ENCODE data around the gene CAMK1. TPM values are rescaled to one million over a fixed set of nuclear protein-coding genes. Genes with fewer than 3 reads are reported as not detected.

Gene CAMK1
- total RNA-seq, 1 donor from 2014 or later, result 17.1 TPM

DNA sequence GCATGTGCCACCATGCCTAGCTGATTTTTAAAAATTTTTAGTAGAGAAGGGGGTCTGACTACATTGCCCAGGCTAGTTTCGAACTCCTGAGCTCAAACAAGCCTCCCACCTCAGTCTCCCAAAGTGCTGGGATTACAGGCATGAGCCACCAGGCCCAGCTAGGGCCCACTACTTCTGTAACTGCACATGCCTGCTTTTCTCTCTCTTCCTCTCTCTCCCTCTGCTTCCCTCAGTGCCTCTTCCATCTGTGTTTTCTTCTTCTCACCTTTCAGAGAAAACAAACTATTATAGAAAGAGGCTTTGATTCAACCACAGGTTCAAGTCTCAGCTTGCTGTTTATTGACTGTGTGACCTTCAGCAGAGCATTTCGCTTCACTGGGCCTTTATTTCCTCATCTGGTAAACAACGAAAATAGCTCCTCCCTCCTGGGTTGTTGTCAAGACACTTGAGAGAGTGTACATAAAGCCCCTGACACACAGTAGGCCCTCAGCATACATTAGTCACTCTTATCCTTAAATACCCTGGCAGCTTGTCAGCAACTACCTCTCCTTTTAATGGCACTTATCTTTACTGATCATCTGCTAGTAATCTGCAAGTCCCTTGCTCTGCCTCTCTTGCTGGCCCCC lies 12.3 kb upstream of the CAMK1 start:
- Mint-ChIP-seq H3K36me3 (ENCODE audit: insufficient read depth) (peaks cover 17% of the 10 kb centered on the region), H3K27ac (no peak overlapping the region), H3K4me1 (ENCODE audit: low read depth) (no peaks in the 10 kb centered on the region)

GRCh38 chr3:9781551-9781950 lies 11.8 kb upstream of the CAMK1 start:
- no peak for DNase-seq (ENCODE audit: low spot score, unreplicated experiment)
- TF ChIP-seq CTCF (IDR thresholded peaks at IDR 0.05; ENCODE audit: unreplicated experiment), result no peak
- H3K27me3 Mint-ChIP-seq, result no peaks in the 10 kb centered on the region
- no peaks in the 10 kb centered on the region for H3K9me3 Mint-ChIP-seq (ENCODE audit: low read depth)
- no peaks in the 10 kb centered on the region for H3K4me1 Mint-ChIP-seq (ENCODE audit: low read depth)
- peaks cover 13% of the 10 kb centered on the region for H3K36me3 Mint-ChIP-seq (ENCODE audit: insufficient read depth)
- H3K27ac Mint-ChIP-seq, result no peak overlapping the region
- H3K4me3 Mint-ChIP-seq (ENCODE audit: low read depth), result no peak overlapping the region

More for the DNA sequence above, 12.3 kb upstream of the CAMK1 start:
- H3K9me3 Mint-ChIP-seq (ENCODE audit: low read depth), result no peaks in the 10 kb centered on the region
- no peaks in the 10 kb centered on the region for H3K27me3 Mint-ChIP-seq
- TF ChIP-seq CTCF (IDR thresholded peaks at IDR 0.05; ENCODE audit: unreplicated experiment), result no peak
- H3K4me3 Mint-ChIP-seq (ENCODE audit: low read depth), result no peak overlapping the region
- no peak for DNase-seq (ENCODE audit: low spot score, unreplicated experiment)

GRCh38 chr3:9780910-9781309 lies 11.2 kb upstream of the CAMK1 start:
- no peak overlapping the region for H3K4me3 Mint-ChIP-seq (ENCODE audit: low read depth)
- DNase-seq (ENCODE audit: low spot score, unreplicated experiment), result no peak
- H3K27ac Mint-ChIP-seq, result no peak overlapping the region
- TF ChIP-seq CTCF (IDR thresholded peaks at IDR 0.05; ENCODE audit: unreplicated experiment), result no peak
- no peaks in the 10 kb centered on the region for H3K4me1 Mint-ChIP-seq (ENCODE audit: low read depth)
- no peaks in the 10 kb centered on the region for H3K9me3 Mint-ChIP-seq (ENCODE audit: low read depth)
- H3K36me3 Mint-ChIP-seq (ENCODE audit: insufficient read depth), result peaks cover 10% of the 10 kb centered on the region
- no peaks in the 10 kb centered on the region for H3K27me3 Mint-ChIP-seq

DNA sequence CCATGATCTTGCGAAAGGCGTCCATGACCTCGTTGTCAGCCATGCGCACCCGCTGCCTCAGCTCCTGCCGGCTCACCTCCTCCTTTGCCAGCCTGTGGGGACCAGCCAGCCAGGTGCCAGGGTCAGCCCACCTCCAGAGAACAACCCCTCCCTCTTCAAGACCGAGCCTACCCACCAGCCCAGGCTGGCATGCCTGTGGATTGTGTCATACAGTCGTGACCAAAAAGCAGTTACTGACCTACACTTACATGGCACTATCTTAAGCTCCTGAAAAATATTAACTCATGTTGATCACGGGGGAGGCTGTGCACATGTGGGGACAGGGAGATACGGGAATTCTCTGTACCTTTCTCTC lies 10.7 kb upstream of the CAMK1 start:
- DNase-seq (ENCODE audit: low spot score, unreplicated experiment), result no peak
- H3K9me3 Mint-ChIP-seq (ENCODE audit: low read depth), result no peaks in the 10 kb centered on the region
- H3K27me3 Mint-ChIP-seq, result no peaks in the 10 kb centered on the region
- H3K36me3 Mint-ChIP-seq (ENCODE audit: insufficient read depth), result peaks cover 7% of the 10 kb centered on the region
- TF ChIP-seq CTCF (IDR thresholded peaks at IDR 0.05; ENCODE audit: unreplicated experiment), result no peak
- no peak overlapping the region for H3K27ac Mint-ChIP-seq
- H3K4me3 Mint-ChIP-seq (ENCODE audit: low read depth), result no peak overlapping the region
- H3K4me1 Mint-ChIP-seq (ENCODE audit: low read depth), result no peaks in the 10 kb centered on the region

- no peak overlapping the region for H3K4me3 Mint-ChIP-seq (ENCODE audit: low read depth)
- TF ChIP-seq CTCF (IDR thresholded peaks at IDR 0.05; ENCODE audit: unreplicated experiment), result no peak
- DNase-seq (ENCODE audit: low spot score, unreplicated experiment), result no peak
- H3K4me1 Mint-ChIP-seq (ENCODE audit: low read depth), result no peaks in the 10 kb centered on the region
- H3K36me3 Mint-ChIP-seq (ENCODE audit: insufficient read depth), result peaks cover 5% of the 10 kb centered on the region
- no peak overlapping the region for H3K27ac Mint-ChIP-seq
- H3K27me3 Mint-ChIP-seq, result no peaks in the 10 kb centered on the region
- no peaks in the 10 kb centered on the region for H3K9me3 Mint-ChIP-seq (ENCODE audit: low read depth)
Measured at GRCh38 chr3:9779721-9780457, 10.1 kb upstream of the CAMK1 start.
